MM.1S (cell line): Measurements from ENCODE around the gene ABCC12.

Source experiments
- DNase-seq: peaks from one replicate; pipeline ENCODE4 v3.0.0-alpha.2; 2015
- H2AFZ ChIP-seq: fragments of 300-600 bp; sonication (generic); 2 replicates; pipeline ENCODE4 v1.6.0; 2016; ENCODE audit warnings: antibody characterized with exemption, low read length
- H3F3A ChIP-seq: fragments of 300-600 bp; sonication (generic); 2 replicates; pipeline ENCODE4 v1.6.1; 2016; ENCODE audit warnings: mild to moderate bottlenecking, antibody characterized with exemption, low read length, moderate library complexity, mixed read lengths; ENCODE audit not compliant: insufficient read depth
- H3K27ac ChIP-seq: fragments of 300-600 bp; sonication (generic); 2 replicates; pipeline ENCODE4 v1.5.1; 2016; ENCODE audit warnings: mild to moderate bottlenecking, low read length
- H3K27me3 ChIP-seq: fragments of 300-600 bp; sonication (generic); replicated peaks from 2 replicates; pipeline ENCODE4 v1.6.0; 2016; ENCODE audit warnings: low read length; ENCODE audit not compliant: insufficient read depth
- H3K36me3 ChIP-seq: fragments of 300-600 bp; sonication (generic); replicated peaks from 2 replicates; pipeline ENCODE4 v1.6.1; 2016; ENCODE audit warnings: mild to moderate bottlenecking, low read length, mixed read lengths; ENCODE audit not compliant: insufficient read depth
- H3K4me1 ChIP-seq: fragments of 300-600 bp; sonication (generic); 2 replicates; pipeline ENCODE4 v1.6.1; 2016; ENCODE audit warnings: low read length, mixed read lengths
- H3K4me2 ChIP-seq: fragments of 300-600 bp; sonication (generic); 2 replicates; pipeline ENCODE4 v1.6.0; 2016; ENCODE audit warnings: low read depth, low read length
- H3K4me3 ChIP-seq: fragments of 300-600 bp; sonication (generic); 2 replicates; pipeline ENCODE4 v1.5.1; 2016; ENCODE audit warnings: low read length, mixed read lengths
- H3K79me2 ChIP-seq: fragments of 300-600 bp; sonication (generic); 2 replicates; pipeline ENCODE4 v1.6.1; 2016; ENCODE audit warnings: mixed run types, low read length, mixed read lengths
- H3K9ac ChIP-seq: fragments of 300-600 bp; sonication (generic); 2 replicates; pipeline ENCODE4 v1.6.1; 2016; ENCODE audit warnings: low read length, mixed read lengths
- H3K9me2 ChIP-seq: fragments of 300-600 bp; sonication (generic); replicated peaks from 2 replicates; pipeline ENCODE4 v1.6.1; 2016; ENCODE audit warnings: mild to moderate bottlenecking, low read length, mixed read lengths; ENCODE audit not compliant: insufficient read depth
- H3K9me3 ChIP-seq: fragments of 300-600 bp; sonication (generic); replicated peaks from 2 replicates; pipeline ENCODE4 v1.6.1; 2016; ENCODE audit warnings: mild to moderate bottlenecking, low read length, mixed read lengths; ENCODE audit not compliant: insufficient read depth
- H4K20me1 ChIP-seq: fragments of 300-600 bp; sonication (generic); 2 replicates; pipeline ENCODE4 v1.6.1; 2016; ENCODE audit warnings: mild to moderate bottlenecking, low read length, moderate library complexity, mixed read lengths; ENCODE audit not compliant: insufficient read depth
- EZH2 ChIP-seq: fragments of 300-600 bp; sonication (generic); optimal IDR thresholded peaks from 2 replicates; pipeline ENCODE3; 2017; ENCODE audit warnings: low read depth, mild to moderate bottlenecking, antibody characterized with exemption, low read length, mixed read lengths
- EZH2phosphoT487 ChIP-seq: fragments of 300-600 bp; sonication (generic); IDR thresholded peaks from 2 replicates; pipeline ENCODE4 v1.6.1; 2018; ENCODE audit warnings: antibody characterized with exemption, low read length
- TF ChIP-seq, protein P1 (sequence below): fragments of 300-600 bp; sonication (generic); IDR thresholded peaks from 2 replicates; pipeline ENCODE4 v1.5.1; 2016; ENCODE audit warnings: antibody characterized with exemption, low read length, mixed read lengths

Gene ABCC12

DNA sequence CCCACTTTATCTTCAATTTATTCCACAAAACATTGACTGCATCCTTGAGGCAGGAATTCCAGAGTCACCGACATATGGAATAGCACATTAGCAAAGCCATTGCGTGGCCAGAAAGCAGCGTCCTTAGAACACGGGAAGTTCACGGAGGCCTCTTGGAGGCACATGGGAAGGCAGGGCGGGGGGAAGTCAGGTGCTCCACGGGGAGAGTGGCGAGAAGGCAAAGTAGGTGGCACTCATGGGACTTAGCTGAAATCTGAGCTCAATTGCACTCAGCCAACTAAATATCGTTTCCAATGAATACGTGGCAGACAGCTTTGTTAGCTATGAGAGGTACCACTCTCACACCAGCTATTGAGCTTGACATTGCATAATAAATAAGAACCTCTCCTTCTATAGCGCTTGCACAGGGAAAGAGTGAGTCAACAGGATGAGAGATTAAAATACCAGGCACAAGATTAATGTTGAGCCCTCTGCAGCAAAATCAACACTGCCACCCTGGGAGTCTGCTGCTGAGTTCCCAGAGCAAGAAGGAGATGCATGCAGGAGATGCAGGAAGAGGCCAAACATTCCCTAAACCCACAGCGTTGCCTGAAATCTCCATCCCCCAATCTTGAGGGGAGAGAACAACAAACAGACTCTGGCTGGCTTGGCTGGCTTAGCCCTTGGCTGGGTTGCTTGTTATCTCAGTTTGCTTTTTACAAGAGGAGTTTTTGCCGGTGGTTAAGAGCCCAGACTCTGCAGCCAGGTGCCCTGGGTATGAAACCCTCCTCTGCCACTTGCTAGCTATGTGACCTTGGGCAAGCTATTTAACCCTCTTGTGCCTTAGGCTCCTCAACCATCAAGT lies 28.8 kb downstream of the ABCC12 start:
- H3K9me3 ChIP-seq, result no peaks in the 10 kb centered on the region
- no peak overlapping the region for H3K9ac ChIP-seq
- H3K36me3 ChIP-seq, result no peaks in the 10 kb centered on the region
- H3F3A ChIP-seq, result no peaks in the 10 kb centered on the region
- no peak for DNase-seq
- H3K79me2 ChIP-seq, result no peaks in the 10 kb centered on the region
- H3K4me3 ChIP-seq, result no peak overlapping the region
- no peaks in the 10 kb centered on the region for H3K9me2 ChIP-seq
- no peak overlapping the region for H3K27ac ChIP-seq
- H3K4me1 ChIP-seq, result no peaks in the 10 kb centered on the region
- TF ChIP-seq EZH2phosphoT487 (no peak), EZH2 (no peak)
- TF ChIP-seq, protein P1, sequence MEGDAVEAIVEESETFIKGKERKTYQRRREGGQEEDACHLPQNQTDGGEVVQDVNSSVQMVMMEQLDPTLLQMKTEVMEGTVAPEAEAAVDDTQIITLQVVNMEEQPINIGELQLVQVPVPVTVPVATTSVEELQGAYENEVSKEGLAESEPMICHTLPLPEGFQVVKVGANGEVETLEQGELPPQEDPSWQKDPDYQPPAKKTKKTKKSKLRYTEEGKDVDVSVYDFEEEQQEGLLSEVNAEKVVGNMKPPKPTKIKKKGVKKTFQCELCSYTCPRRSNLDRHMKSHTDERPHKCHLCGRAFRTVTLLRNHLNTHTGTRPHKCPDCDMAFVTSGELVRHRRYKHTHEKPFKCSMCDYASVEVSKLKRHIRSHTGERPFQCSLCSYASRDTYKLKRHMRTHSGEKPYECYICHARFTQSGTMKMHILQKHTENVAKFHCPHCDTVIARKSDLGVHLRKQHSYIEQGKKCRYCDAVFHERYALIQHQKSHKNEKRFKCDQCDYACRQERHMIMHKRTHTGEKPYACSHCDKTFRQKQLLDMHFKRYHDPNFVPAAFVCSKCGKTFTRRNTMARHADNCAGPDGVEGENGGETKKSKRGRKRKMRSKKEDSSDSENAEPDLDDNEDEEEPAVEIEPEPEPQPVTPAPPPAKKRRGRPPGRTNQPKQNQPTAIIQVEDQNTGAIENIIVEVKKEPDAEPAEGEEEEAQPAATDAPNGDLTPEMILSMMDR, result no peak
- no peaks in the 10 kb centered on the region for H4K20me1 ChIP-seq
- no peaks in the 10 kb centered on the region for H3K27me3 ChIP-seq
- H2AFZ ChIP-seq, result no peak overlapping the region
- no peak overlapping the region for H3K4me2 ChIP-seq

DNA sequence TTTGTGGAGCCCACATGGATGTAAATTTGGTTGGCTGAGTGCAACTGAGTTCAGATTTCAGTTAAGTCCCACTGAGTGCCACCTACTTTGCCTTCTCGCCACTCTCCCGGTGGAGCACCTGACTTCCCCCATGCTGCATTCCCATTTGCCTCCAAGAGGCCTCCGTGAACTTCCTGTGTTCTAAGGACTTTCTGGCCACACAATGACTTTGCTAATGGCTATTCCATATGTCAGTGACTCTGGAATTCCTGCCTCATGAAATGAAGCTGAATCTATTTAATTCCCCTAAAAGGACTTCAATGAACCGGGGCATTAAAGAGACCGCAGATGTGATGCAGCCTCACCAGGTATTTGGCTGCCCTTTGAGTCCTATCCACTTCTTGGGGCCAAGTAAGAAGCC lies 29.9 kb downstream of the ABCC12 start:
- no peak for TF ChIP-seq EZH2phosphoT487
- TF ChIP-seq EZH2, result no peak
- TF ChIP-seq, protein P1, result no peak
- no peak for DNase-seq
- no peak overlapping the region for H3K27ac ChIP-seq

DNA sequence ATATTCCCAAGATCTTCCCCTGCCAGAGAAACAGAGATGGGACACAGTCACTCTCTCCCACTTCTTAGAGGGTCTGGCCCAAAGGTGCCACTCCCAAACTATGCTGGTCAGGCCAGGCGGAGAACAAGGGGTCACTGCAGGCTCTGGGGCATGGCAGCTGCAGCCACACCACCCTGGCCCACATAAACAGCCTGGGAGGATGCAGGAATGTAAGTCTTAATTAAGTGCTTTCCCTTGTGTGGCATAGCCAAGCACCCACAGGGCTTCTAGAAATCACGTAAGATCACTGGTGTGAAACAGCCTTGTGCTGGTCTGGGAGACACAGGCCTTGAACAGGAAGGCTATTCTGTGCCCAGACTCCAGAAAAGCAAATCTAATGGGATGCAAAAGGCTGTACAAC lies 31.5 kb downstream of the ABCC12 start:
- no peaks in the 10 kb centered on the region for H3F3A ChIP-seq
- H3K9me3 ChIP-seq, result no peaks in the 10 kb centered on the region
- no peaks in the 10 kb centered on the region for H4K20me1 ChIP-seq
- H3K4me2 ChIP-seq, result no peak overlapping the region
- H3K4me1 ChIP-seq, result no peaks in the 10 kb centered on the region
- no peaks in the 10 kb centered on the region for H3K79me2 ChIP-seq
- H3K36me3 ChIP-seq, result no peaks in the 10 kb centered on the region
- no peak for TF ChIP-seq EZH2
- TF ChIP-seq EZH2phosphoT487, result no peak
- TF ChIP-seq, protein P1, result no peak
- H3K27ac ChIP-seq, result no peak overlapping the region
- no peak overlapping the region for H2AFZ ChIP-seq
- H3K9me2 ChIP-seq, result no peaks in the 10 kb centered on the region
- H3K27me3 ChIP-seq, result no peaks in the 10 kb centered on the region
- no peak overlapping the region for H3K9ac ChIP-seq
- no peak for DNase-seq
- no peak overlapping the region for H3K4me3 ChIP-seq

More for the DNA sequence above, 29.9 kb downstream of the ABCC12 start:
- Histone ChIP-seq H3K9me2 (no peaks in the 10 kb centered on the region), H3K9ac (no peak overlapping the region), H4K20me1 (no peaks in the 10 kb centered on the region), H3K4me1 (no peaks in the 10 kb centered on the region), H3F3A (no peaks in the 10 kb centered on the region), H3K36me3 (no peaks in the 10 kb centered on the region), H3K79me2 (no peaks in the 10 kb centered on the region), H3K4me3 (no peak overlapping the region), H2AFZ (no peak overlapping the region), H3K9me3 (no peaks in the 10 kb centered on the region), H3K4me2 (no peak overlapping the region), H3K27me3 (no peaks in the 10 kb centered on the region)
